BLaER1 (cell line): ENCODE data around the gene CDT1.
A peak's percentile ranks its signal among the peaks of the same experiment; 100 is the strongest.

Source experiments
- H3K27ac ChIP-seq: shearing (Covaris generic); formaldehyde crosslinking; 2 replicates; pipeline ENCODE4 v1.8.1; 2022
- H3K27me3 ChIP-seq: shearing (Covaris generic); formaldehyde crosslinking; 2 replicates; pipeline ENCODE4 v1.8.1; 2022
- H3K36me3 ChIP-seq: shearing (Covaris generic); formaldehyde crosslinking; 2 replicates; pipeline ENCODE4 v1.8.1; 2022
- H3K4me1 ChIP-seq: shearing (Covaris generic); formaldehyde crosslinking; 2 replicates; pipeline ENCODE4 v1.8.1; 2022
- H3K4me2 ChIP-seq: shearing (Covaris generic); formaldehyde crosslinking; 2 replicates; pipeline ENCODE4 v1.8.1; 2022
- H3K4me3 ChIP-seq: shearing (Covaris generic); formaldehyde crosslinking; 2 replicates; pipeline ENCODE4 v1.8.1; 2022
- H3K9ac ChIP-seq: shearing (Covaris generic); formaldehyde crosslinking; 2 replicates; pipeline ENCODE4 v1.8.1; 2022
- H3K9me3 ChIP-seq: shearing (Covaris generic); formaldehyde crosslinking; 2 replicates; pipeline ENCODE4 v1.8.1; 2022
- H4K20me1 ChIP-seq: shearing (Covaris generic); formaldehyde crosslinking; 2 replicates; pipeline ENCODE4 v1.8.1; 2022
- Cebpa-rat ChIP-seq: shearing (Covaris generic); IDR thresholded peaks from 2 replicates; pipeline ENCODE4 v1.8.1; 2022

The CDT1 gene

GRCh38 chr16:88774544-88775393 lies 28.8 kb upstream of the CDT1 start:
- peak overlapping the region; percentile 99 for H3K4me2 ChIP-seq
- no peaks in the 10 kb centered on the region for H3K27me3 ChIP-seq
- peaks cover 17% of the 10 kb centered on the region for H3K36me3 ChIP-seq
- H3K27ac ChIP-seq: peak overlapping the region; percentile 89; the same call in 1 of the 2 replicates
- no peak for TF ChIP-seq Cebpa-rat
- no peaks in the 10 kb centered on the region for H3K9me3 ChIP-seq
- H3K9ac ChIP-seq: peak overlapping the region; percentile 49; the same call in 1 of the 2 replicates
- peaks cover 100% of the 10 kb centered on the region for H4K20me1 ChIP-seq
- no peak overlapping the region for H3K4me3 ChIP-seq
- peaks cover 99% of the 10 kb centered on the region for H3K4me1 ChIP-seq

GRCh38 chr16:88775825-88776224 lies 27.8 kb upstream of the CDT1 start:
- Histone ChIP-seq H3K4me1 (peaks cover 99% of the 10 kb centered on the region), H3K4me3 (no peak overlapping the region), H3K4me2 (peak overlapping the region; percentile 99; the same call in 1 of the 2 replicates), H4K20me1 (peaks cover 100% of the 10 kb centered on the region), H3K36me3 (peaks cover 17% of the 10 kb centered on the region), H3K9ac (no peak overlapping the region), H3K9me3 (no peaks in the 10 kb centered on the region), H3K27me3 (no peaks in the 10 kb centered on the region), H3K27ac (no peak overlapping the region)
- TF ChIP-seq Cebpa-rat: no peak

- Histone ChIP-seq H4K20me1 (peaks cover 100% of the 10 kb centered on the region), H3K4me2 (peak overlapping the region; percentile 95), H3K9ac (peak overlapping the region; percentile 58), H3K27me3 (no peaks in the 10 kb centered on the region), H3K4me1 (peaks cover 100% of the 10 kb centered on the region), H3K4me3 (peak overlapping the region; percentile 35), H3K9me3 (no peaks in the 10 kb centered on the region), H3K27ac (peak overlapping the region; percentile 97), H3K36me3 (peaks cover 17% of the 10 kb centered on the region)
- TF ChIP-seq Cebpa-rat: no peak
Measured at GRCh38 chr16:88777471-88778270, 25.9 kb upstream of the CDT1 start.

- TF ChIP-seq Cebpa-rat: no peak
- H3K4me2 ChIP-seq: peak overlapping the region; percentile 95
- peak overlapping the region; percentile 58 for H3K9ac ChIP-seq
- peaks cover 17% of the 10 kb centered on the region for H3K36me3 ChIP-seq
- no peaks in the 10 kb centered on the region for H3K27me3 ChIP-seq
- H3K9me3 ChIP-seq: no peaks in the 10 kb centered on the region
- H4K20me1 ChIP-seq: peaks cover 100% of the 10 kb centered on the region
- H3K4me1 ChIP-seq: peaks cover 100% of the 10 kb centered on the region
- H3K4me3 ChIP-seq: peak overlapping the region; percentile 35
- H3K27ac ChIP-seq: peak overlapping the region; percentile 97
Measured at GRCh38 chr16:88778271-88778525, 25.4 kb upstream of the CDT1 start.

- H3K9ac ChIP-seq: peak overlapping the region; percentile 58
- peaks cover 100% of the 10 kb centered on the region for H3K4me1 ChIP-seq
- TF ChIP-seq Cebpa-rat: no peak
- H3K27ac ChIP-seq: peak overlapping the region; percentile 97
- peaks cover 17% of the 10 kb centered on the region for H3K36me3 ChIP-seq
- no peaks in the 10 kb centered on the region for H3K27me3 ChIP-seq
- H3K4me2 ChIP-seq: peak overlapping the region; percentile 95
- H4K20me1 ChIP-seq: peaks cover 100% of the 10 kb centered on the region
- no peaks in the 10 kb centered on the region for H3K9me3 ChIP-seq
- H3K4me3 ChIP-seq: peak overlapping the region; percentile 35
Measured at GRCh38 chr16:88778541-88779065, 25.0 kb upstream of the CDT1 start.

GRCh38 chr16:88779406-88780141 lies 24.0 kb upstream of the CDT1 start:
- peak overlapping the region; percentile 72 for H3K9ac ChIP-seq
- peak overlapping the region; percentile 95 for H3K4me2 ChIP-seq
- H4K20me1 ChIP-seq: peaks cover 98% of the 10 kb centered on the region
- H3K9me3 ChIP-seq: no peaks in the 10 kb centered on the region
- H3K4me1 ChIP-seq: peaks cover 96% of the 10 kb centered on the region
- peak overlapping the region; percentile 29; the same call in 1 of the 2 replicates for H3K4me3 ChIP-seq
- TF ChIP-seq Cebpa-rat: no peak
- H3K27me3 ChIP-seq: no peaks in the 10 kb centered on the region
- peaks cover 17% of the 10 kb centered on the region for H3K36me3 ChIP-seq
- H3K27ac ChIP-seq: peak overlapping the region; percentile 97

- no peaks in the 10 kb centered on the region for H3K9me3 ChIP-seq
- peak overlapping the region; percentile 97 for H3K27ac ChIP-seq
- peaks cover 90% of the 10 kb centered on the region for H4K20me1 ChIP-seq
- H3K4me1 ChIP-seq: peaks cover 89% of the 10 kb centered on the region
- TF ChIP-seq Cebpa-rat: no peak
- H3K4me2 ChIP-seq: peak overlapping the region; percentile 95
- no peaks in the 10 kb centered on the region for H3K27me3 ChIP-seq
- peak overlapping the region; percentile 29 for H3K4me3 ChIP-seq
- H3K36me3 ChIP-seq: peaks cover 17% of the 10 kb centered on the region
- peak overlapping the region; percentile 72 for H3K9ac ChIP-seq
Measured at GRCh38 chr16:88780142-88781062, 23.2 kb upstream of the CDT1 start.

GRCh38 chr16:88781140-88782077 lies 22.2 kb upstream of the CDT1 start:
- Histone ChIP-seq H3K9me3 (no peaks in the 10 kb centered on the region), H3K4me3 (peak overlapping the region; percentile 29), H4K20me1 (peaks cover 80% of the 10 kb centered on the region), H3K4me1 (peaks cover 89% of the 10 kb centered on the region), H3K9ac (peak overlapping the region; percentile 72; the same call in 1 of the 2 replicates), H3K27me3 (no peaks in the 10 kb centered on the region), H3K27ac (peak overlapping the region; percentile 97), H3K36me3 (peaks cover 10% of the 10 kb centered on the region), H3K4me2 (peak overlapping the region; percentile 95)
- TF ChIP-seq Cebpa-rat: no peak
